ENCODE measurements around the gene LPXN. TPM values are rescaled to one million over a fixed set of nuclear protein-coding genes. Genes with fewer than 3 reads are reported as not detected.
"Not testable (repeated sequence)": the region's sequence is repeated elsewhere in the genome, so short reads cannot be mapped to it uniquely, and the experiment has no call there.

Gene LPXN
- total RNA-seq, 1 experiment from 2014 or later: 2.2 TPM

DNA sequence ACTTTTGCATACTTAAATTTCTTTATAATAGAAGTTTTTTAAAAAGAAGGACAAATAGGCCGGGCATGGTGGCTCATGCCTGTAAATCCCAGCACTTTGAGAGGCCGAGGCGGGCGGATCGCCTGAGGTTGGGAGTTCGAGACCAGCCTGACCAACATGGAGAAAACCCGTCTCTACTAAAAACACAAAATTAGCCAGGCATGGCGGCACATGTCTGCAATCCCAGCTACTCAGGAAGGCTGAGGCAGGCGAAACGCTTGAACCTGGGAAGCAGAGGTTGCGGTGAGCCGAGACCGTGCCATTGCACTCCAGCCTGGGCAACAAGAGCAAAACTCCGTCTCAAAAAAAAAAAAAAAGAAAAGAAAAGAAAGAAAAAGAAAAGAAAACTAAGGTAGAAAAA, 2.8 kb downstream of the LPXN start:
- not testable (repeated sequence) for H3K4me3 ChIP-seq (ENCODE audit: insufficient read depth, low read depth, low read length); DNase-seq

DNA sequence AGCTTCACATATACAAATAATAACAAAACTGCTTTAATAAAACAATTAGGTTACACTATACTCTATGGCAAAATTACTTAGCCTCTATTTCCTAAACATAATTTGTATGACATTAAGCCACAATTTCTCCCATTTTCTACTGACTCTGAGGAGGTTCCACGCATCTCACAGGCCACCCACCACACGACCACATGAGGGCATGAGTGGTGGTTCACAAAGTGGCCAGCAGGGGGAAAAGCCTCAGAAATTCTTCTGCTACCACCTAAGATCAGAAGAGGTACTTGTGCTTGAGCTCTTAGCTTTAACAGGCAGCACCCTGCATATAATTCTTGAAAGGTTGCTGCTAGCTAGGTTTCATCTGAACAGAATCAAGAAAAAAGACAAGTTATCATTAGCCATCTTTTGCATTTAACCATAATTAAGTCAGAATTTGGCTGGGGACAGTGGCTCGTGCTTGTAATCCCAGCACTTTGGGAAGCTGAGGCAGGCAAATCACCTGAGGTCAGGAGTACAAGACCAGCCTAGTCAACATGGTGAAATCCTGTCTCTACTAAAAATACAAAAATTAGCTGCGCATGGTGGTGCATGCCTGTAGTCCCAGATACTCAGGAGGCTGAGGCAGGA, 7.7 kb downstream of the LPXN start:
- Histone ChIP-seq H3K4me3 (ENCODE audit: insufficient read depth, low read depth, low read length) (no peak overlapping the region), H3K36me3 (replicated peaks; ENCODE audit: control insufficient read depth, insufficient read depth, low read length) (no peaks in the 10 kb centered on the region), H3K27me3 (ENCODE audit: control insufficient read depth, insufficient read depth, low read length) (no peaks in the 10 kb centered on the region)
- peak; percentile 23 for DNase-seq

More for the DNA sequence above, 2.8 kb downstream of the LPXN start:
- not testable (repeated sequence) for H3K36me3 ChIP-seq (replicated peaks; ENCODE audit: control insufficient read depth, insufficient read depth, low read length); H3K27me3 ChIP-seq (ENCODE audit: control insufficient read depth, insufficient read depth, low read length)

DNA sequence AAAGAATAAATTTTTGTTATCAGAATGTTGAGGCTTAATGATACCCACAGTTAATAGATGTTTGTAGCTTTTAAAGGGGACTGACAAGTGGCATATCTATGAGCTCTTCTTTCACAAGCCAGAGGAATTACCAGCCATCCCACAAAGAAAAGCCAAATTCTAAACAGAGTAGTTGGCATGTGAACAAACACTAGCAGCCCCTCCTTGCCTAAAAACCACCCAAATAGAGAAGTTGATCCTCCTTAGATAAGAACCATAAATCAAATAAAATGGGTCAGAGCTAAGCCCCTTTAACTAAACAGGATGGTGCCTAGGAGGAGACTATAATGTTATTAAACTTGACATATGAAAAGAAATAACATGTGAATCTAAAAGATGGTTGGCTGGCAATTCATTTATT, 11.4 kb downstream of the LPXN start:
- H3K36me3 ChIP-seq (replicated peaks; ENCODE audit: control insufficient read depth, insufficient read depth, low read length): no peaks in the 10 kb centered on the region
- no peak for DNase-seq
- H3K4me3 ChIP-seq (ENCODE audit: insufficient read depth, low read depth, low read length): no peak overlapping the region
- no peaks in the 10 kb centered on the region for H3K27me3 ChIP-seq (ENCODE audit: control insufficient read depth, insufficient read depth, low read length)

DNA sequence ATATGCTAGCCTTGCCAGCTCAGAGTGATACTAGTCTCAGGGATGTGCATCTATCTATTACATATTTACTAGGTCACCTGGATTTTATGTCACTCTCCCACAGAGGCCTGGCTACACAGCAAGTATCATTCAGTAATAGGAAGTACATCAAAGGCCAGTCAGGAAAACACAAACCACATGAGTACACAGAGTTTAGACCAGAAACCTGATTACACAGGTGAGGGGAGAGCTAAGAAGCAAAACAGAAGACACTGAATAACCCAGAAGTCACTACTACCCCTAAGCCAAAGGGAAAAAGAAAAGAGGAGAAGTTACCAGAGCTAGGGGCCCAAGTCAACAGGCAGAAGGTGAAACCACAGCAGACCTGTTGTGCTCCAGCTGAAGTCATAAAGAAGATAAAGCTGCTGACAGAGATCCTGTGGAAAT, 13.3 kb downstream of the LPXN start:
- no peaks in the 10 kb centered on the region for H3K36me3 ChIP-seq (replicated peaks; ENCODE audit: control insufficient read depth, insufficient read depth, low read length)
- no peak for DNase-seq
- H3K27me3 ChIP-seq (ENCODE audit: control insufficient read depth, insufficient read depth, low read length): no peaks in the 10 kb centered on the region
- no peak overlapping the region for H3K4me3 ChIP-seq (ENCODE audit: insufficient read depth, low read depth, low read length)

DNA sequence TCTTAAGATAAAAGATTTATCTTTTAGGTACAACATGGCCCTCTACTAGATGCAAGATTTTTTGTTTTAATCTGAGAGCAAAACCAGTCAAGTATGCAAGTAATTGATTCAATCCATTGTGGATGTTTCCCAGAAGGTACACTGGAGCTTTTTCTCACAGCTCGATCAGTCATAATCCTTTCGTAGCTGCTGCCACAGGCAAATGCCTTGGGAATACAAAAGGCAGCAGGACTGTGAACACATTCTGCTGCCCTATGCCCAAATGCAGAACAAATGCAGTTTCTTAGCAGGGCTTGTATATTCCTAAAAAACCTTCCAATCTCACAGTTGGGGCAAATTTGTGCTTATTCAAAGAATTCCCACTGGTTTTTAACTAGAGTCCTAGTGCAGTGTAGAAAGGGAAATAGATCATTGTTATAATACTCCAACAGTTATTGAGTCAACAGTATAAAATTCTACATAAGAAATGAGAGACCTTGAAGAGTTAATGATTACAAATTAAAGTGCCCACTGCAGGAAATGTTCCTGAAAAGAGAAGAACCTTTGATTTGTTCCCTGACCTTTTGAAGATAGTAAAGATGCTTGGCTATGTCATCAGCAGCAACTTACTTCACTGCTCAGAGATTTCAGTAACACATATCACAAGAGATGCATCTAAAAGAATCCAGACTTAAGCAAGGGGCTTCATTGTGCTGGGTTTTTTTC, 14.1 kb downstream of the LPXN start:
- no peaks in the 10 kb centered on the region for H3K36me3 ChIP-seq (replicated peaks; ENCODE audit: control insufficient read depth, insufficient read depth, low read length)
- H3K4me3 ChIP-seq (ENCODE audit: insufficient read depth, low read depth, low read length): no peak overlapping the region
- DNase-seq: no peak
- no peaks in the 10 kb centered on the region for H3K27me3 ChIP-seq (ENCODE audit: control insufficient read depth, insufficient read depth, low read length)

DNA sequence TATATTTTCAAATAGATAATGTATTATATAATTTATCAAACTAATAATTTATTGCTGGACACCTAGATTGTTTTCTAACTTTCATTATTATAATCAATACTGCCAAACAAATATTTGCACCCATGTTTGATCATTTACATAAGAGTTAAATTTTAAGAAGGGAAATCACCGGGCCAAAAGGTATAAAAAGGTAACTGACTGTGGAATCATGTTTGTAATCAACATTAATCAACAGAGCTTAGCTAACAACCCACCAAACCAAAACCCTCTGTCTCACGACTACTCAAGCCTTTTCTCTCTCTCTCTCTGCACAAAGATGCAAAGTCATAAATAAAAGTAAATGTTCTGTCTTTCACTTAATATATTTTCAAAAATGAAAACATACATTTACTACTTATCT, 14.8 kb downstream of the LPXN start:
- no peak for DNase-seq
- Histone ChIP-seq H3K27me3 (ENCODE audit: control insufficient read depth, insufficient read depth, low read length) (no peaks in the 10 kb centered on the region), H3K4me3 (ENCODE audit: insufficient read depth, low read depth, low read length) (no peak overlapping the region), H3K36me3 (replicated peaks; ENCODE audit: control insufficient read depth, insufficient read depth, low read length) (no peaks in the 10 kb centered on the region)

DNA sequence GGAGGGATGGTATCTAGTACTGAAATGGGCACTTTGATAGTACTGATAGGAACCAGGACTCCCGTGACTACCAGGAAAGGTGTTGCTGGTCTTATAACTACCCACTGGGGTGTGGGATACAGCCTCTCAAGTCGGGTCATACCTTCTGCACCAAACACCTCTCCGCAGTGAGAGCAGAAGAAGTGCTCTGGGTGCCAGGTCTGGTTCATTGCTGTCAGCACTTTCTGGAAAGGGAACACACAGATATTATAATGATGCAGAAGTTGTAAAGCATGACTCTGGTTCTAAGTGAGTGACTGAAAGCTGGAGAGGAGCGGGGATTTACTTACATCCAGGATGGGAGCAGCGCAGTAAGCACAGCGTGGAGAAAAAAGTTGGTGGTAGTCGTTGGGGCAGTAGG, 26.0 kb downstream of the LPXN start:
- Histone ChIP-seq H3K4me3 (ENCODE audit: insufficient read depth, low read depth, low read length) (no peak overlapping the region), H3K27me3 (ENCODE audit: control insufficient read depth, insufficient read depth, low read length) (no peaks in the 10 kb centered on the region), H3K36me3 (replicated peaks; ENCODE audit: control insufficient read depth, insufficient read depth, low read length) (no peaks in the 10 kb centered on the region; the same call in 1 of the 2 replicates)
- DNase-seq: no peak

DNA sequence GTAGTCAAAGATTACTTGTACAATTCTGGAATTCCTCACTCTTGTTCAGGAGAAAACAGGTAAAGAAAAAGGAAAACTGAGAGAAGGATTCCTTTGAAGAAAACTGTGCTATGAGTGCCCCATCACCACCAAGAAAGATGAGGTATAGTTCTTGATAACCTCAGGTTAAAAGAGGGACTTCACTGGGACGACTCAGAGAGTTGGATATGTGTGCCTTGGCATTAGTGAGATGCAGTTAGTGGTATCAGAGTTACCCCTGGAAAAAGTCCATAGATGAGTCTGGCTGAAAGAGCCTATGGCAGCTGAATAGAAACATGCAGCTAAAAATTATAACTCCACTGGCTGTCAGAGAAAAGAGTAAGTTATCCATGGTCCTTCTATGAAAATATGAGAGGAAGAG, 28.8 kb downstream of the LPXN start:
- H3K27me3 ChIP-seq (ENCODE audit: control insufficient read depth, insufficient read depth, low read length): no peaks in the 10 kb centered on the region
- H3K4me3 ChIP-seq (ENCODE audit: insufficient read depth, low read depth, low read length): no peak overlapping the region
- no peaks in the 10 kb centered on the region; the same call in 1 of the 2 replicates for H3K36me3 ChIP-seq (replicated peaks; ENCODE audit: control insufficient read depth, insufficient read depth, low read length)
- no peak for DNase-seq

DNA sequence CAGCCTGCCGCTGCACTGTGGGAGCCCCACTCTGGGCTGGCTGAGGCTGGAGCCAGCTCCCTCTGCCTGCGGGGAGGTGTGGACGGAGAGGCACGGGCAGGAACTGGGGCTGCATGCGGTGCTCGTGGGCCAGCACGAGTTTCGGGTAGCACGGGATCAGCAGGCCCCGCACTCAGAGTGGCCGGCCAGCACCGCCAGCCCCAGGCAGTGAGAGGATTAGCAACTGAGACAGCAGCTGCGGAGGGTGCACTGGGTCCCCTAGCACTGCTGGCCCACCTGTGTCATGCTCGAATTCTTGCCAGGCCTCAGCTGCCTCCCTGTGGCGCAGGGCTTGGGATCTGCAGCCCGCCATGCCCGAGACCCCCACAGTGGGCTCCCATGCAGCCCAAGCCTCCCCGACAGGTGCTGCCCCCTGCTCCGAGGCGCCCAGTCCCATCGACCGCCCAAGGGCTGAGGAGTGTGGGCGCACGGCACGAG, 43.8 kb downstream of the LPXN start:
- Histone ChIP-seq H3K27me3 (ENCODE audit: control insufficient read depth, insufficient read depth, low read length) (no peaks in the 10 kb centered on the region), H3K36me3 (replicated peaks; ENCODE audit: control insufficient read depth, insufficient read depth, low read length) (no peaks in the 10 kb centered on the region; the same call in 1 of the 2 replicates), H3K4me3 (ENCODE audit: insufficient read depth, low read depth, low read length) (no peak overlapping the region)
- DNase-seq: no peak

DNA sequence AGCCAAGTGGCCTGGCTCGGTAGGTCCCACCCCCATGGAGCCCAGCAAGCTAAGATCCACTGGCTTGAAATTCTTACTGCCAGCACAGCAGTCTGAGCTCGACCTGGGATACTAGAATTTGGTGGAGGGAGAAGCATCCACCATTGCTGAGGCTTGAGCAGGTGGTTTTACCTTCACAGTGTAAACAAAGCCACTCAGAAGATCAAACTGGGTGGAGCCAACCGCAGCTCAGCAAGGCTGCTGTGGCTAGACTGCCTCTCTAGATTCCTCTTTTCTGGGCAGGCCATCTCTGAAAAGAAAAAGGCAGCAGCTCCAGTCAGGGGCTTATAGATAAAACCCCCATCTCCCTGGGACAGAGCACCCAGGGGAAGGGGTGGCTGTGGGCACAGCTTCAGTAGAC, 45.4 kb downstream of the LPXN start:
- H3K27me3 ChIP-seq (ENCODE audit: control insufficient read depth, insufficient read depth, low read length): no peaks in the 10 kb centered on the region
- no peak overlapping the region for H3K4me3 ChIP-seq (ENCODE audit: insufficient read depth, low read depth, low read length)
- DNase-seq: no peak
- no peaks in the 10 kb centered on the region; the same call in 1 of the 2 replicates for H3K36me3 ChIP-seq (replicated peaks; ENCODE audit: control insufficient read depth, insufficient read depth, low read length)

DNA sequence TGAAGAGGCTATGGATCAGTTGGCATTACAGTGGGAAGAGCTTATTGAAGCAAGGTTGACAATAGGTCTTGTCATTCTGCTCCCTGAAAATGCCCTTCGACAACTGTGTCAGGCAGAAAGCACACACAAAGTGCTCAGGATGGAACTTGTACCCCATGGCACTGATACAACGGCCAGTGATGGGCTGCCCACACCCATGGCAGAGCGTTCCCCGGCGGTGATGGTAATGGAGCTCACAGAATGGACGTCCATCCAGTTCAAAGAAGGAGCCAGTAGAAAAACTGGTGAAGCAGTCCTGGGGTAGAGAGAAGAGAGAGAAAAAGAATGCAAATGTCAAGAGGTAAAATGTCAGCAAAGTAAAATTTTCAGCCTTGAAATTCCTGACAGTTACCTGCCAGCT, 48.2 kb downstream of the LPXN start:
- no peak for DNase-seq
- H3K36me3 ChIP-seq (replicated peaks; ENCODE audit: control insufficient read depth, insufficient read depth, low read length): no peaks in the 10 kb centered on the region; the same call in 1 of the 2 replicates
- no peaks in the 10 kb centered on the region for H3K27me3 ChIP-seq (ENCODE audit: control insufficient read depth, insufficient read depth, low read length)
- no peak overlapping the region for H3K4me3 ChIP-seq (ENCODE audit: insufficient read depth, low read depth, low read length)

DNA sequence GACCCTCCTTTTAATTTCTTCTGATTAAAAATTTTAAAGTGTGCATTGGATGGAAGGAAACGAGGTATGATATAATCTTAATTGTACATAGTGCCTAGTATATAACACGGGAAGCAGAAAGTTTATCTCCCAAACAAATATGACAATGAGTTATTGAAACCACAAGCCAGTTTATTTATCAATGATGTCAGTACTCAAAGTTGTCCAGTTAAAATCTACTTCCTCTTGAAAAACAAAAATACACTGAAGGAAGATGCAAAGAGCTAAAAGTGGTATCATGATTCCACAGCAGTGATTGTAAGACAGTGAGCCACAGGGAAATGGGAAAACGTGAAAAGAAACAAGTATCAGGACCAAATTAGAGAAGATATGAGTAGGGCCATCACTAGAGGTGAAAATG, 48.9 kb downstream of the LPXN start:
- Histone ChIP-seq H3K36me3 (replicated peaks; ENCODE audit: control insufficient read depth, insufficient read depth, low read length) (no peaks in the 10 kb centered on the region; the same call in 1 of the 2 replicates), H3K27me3 (ENCODE audit: control insufficient read depth, insufficient read depth, low read length) (no peaks in the 10 kb centered on the region), H3K4me3 (ENCODE audit: insufficient read depth, low read depth, low read length) (no peak overlapping the region)
- no peak for DNase-seq

DNA sequence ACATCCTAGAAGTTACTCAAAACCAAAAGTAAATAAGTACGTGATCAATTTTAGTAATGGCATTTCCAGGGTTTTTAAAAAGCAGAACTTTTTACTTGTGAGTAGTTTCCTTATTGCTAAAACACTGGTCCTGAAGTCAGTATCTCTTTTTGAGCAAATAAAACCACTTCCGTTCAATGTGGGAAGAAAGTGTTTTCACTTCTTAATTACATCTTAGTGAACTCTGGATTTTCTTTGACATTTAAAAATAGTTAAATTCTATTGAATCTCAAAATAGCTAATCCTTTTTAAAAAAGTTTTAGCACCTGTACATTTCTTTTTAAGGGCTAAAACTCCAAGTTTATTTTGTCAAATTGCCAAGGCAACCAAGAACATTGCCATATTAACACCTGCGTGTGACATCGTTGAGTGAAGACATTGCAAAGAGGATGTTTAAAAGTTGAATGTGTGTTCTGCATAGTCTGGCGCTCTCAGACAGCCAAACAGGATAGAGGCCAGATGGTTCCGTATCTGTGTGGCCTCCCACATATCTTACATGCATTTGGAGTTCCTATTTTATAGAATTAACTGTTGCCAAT, 50.5 kb downstream of the LPXN start:
- no peaks in the 10 kb centered on the region; the same call in 1 of the 2 replicates for H3K36me3 ChIP-seq (replicated peaks; ENCODE audit: control insufficient read depth, insufficient read depth, low read length)
- no peak overlapping the region for H3K4me3 ChIP-seq (ENCODE audit: insufficient read depth, low read depth, low read length)
- no peaks in the 10 kb centered on the region for H3K27me3 ChIP-seq (ENCODE audit: control insufficient read depth, insufficient read depth, low read length)
- DNase-seq: no peak

DNA sequence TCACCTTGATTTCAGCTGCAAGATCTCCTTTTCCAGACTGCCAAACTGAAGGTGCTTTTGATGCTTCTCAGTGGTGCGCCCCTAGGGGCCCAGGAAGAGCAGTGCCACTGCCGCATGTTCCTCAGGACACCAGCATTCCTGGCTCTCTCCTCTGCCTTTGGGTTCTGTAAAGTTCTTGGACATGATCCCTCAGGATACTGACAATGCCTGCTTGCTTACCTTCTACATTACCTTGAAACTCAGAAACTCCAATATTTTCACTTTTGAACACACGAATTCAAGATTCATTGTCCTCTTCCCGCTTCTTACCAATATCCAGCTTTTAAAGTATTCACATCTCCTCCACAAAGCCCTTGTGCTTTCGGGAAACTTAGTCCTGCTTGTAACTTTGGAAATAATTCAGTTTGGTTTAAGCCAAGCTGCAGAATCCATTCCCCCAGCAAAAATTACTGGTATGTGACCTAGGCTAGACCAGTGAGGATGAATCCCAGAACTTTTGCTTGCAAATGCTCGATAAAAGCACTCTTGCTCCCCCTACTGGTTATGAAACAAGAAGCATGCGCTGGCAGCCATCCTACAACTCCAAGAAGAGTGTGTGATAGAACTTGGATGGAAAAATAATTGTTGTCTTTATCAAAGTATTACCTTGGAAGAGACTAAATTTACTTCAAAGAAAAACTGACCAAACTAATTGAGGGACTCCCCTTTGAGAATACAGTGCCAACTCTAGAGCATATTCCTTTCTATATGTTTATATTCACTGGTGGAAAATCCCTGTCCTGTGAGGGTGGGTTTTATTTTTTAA, 51.2 kb downstream of the LPXN start:
- no peak overlapping the region for H3K4me3 ChIP-seq (ENCODE audit: insufficient read depth, low read depth, low read length)
- no peaks in the 10 kb centered on the region; the same call in 1 of the 2 replicates for H3K36me3 ChIP-seq (replicated peaks; ENCODE audit: control insufficient read depth, insufficient read depth, low read length)
- DNase-seq: peak; percentile 59
- H3K27me3 ChIP-seq (ENCODE audit: control insufficient read depth, insufficient read depth, low read length): no peaks in the 10 kb centered on the region
